GM18519 (cell line): Measurements from ENCODE around the gene RXFP1.
A peak's percentile ranks its signal among the peaks of the same experiment; 100 is the strongest.
"Not testable (repeated sequence)": the region's sequence is repeated elsewhere in the genome, so short reads cannot be mapped to it uniquely, and the experiment has no call there.

Experiments
- ATAC-seq: cut with Tn5 transposase; IDR thresholded peaks from one replicate; pipeline ENCODE4 v1.9.1; 2021; ENCODE audit warnings: mild to moderate bottlenecking, moderate library complexity; ENCODE audit not compliant: unreplicated experiment, low FRiP score

RXFP1 gene

DNA sequence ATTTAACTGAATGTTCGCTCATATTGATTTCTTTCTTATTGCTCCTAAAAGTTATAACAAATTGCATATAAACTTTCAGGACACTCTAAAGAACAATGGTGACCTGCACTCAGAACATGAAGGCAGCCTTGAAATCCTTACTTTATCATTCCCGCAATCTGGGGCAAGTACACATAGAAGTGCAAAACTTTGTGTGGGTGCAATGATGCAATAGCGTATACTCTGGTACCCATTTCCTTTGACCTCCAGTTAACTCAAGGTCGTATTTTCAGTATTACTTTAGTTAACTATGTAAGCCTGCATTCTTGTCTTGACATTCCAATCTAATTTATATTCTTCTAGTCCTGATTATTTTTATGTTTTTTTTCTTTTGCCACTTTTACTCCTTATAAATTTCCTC, 85.3 kb downstream of the RXFP1 start:
- ATAC-seq, result no peak

DNA sequence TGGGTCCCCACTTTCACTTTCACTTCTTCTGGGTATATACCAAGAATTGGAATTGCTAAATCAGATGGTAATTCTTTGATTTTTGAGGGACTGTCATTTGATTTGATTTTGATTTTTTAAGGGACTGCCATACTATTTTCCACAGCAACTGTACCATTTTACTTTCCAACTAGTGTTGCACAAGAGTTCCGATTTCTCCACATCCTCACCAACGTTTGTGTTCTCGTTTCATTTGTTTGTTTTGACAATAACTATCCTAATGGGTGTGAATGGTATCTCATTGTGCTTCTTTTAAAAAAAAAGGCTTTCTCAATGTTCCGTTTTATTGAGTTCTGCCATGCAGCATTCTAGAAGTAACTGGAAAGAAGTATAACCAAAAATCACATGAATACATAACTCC, 87.4 kb downstream of the RXFP1 start:
- ATAC-seq, result no peak

DNA sequence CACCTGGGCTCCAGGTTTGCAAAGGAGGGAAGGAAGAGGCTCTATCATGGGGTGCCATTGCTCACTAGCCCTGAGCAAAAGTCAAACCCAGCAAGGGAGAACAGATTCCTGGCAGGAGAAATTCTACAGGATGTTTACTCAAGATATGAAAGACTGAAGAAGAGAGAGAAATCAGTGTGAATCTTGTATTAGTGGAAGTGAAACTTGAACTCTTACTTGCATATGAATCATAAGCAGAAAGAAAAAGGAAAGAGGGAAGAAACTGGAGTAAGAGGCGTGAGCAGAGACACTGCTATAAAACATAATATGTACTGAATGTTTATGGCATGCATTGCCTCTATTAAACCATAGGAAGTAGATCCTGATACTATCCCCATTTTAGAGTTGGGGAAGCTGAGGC, 89.1 kb downstream of the RXFP1 start:
- peak; percentile 98 for ATAC-seq

DNA sequence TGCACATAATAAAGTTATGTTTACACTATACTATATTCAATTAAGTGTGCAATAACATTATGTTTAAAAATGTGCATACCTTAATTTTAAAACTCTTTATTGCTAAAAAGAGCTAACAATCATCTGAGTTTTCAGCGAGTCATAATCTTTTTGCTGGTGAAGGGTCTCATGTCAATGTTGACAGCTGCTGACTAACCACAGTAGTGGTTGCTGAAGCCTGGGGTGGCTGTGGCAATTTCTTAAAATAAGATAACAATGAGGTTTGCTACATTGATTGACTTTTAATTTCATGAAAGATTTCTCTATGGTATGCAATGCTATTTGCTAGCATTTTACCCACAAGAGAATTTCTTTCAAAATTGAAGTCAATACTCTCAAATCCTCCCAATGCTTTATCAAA, 91.4 kb downstream of the RXFP1 start:
- no peak for ATAC-seq

DNA sequence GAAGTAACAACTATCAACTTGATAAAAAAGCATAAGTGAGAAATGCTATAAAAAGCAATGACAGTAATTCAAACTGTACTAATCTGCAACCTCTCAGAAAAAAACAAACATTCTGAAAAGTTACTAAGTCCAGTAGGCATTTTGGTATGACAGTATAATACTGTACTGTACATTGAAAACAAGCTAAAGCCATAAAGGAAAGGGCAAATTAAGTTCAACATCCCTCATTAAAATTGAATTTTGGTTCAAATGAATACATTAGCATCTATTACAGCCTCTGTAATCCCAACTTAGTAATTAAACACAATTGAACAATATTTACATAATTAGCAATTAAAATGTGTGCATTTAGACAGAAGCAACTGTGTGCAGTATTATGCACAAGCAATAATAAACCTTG, 96.3 kb downstream of the RXFP1 start:
- no peak for ATAC-seq

DNA sequence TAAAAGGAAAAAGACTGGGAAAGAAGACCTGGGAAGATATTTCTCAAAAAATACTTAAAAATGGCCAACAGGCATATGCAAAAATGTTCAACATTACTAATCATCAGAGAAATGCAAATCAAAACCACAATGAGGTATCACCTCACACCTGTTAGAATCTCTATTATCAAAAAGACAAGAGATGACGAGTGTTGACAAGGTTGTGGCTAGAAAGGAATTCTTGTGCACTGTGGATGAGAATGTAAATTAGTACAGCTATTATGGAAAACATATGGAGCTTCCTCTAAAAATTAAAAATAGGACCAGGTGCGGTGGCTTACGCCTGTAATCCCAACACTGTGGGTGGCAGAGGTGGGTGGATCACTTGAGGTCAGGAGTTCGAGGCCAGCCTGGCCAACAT, 100.0 kb downstream of the RXFP1 start:
- no peak for ATAC-seq

DNA sequence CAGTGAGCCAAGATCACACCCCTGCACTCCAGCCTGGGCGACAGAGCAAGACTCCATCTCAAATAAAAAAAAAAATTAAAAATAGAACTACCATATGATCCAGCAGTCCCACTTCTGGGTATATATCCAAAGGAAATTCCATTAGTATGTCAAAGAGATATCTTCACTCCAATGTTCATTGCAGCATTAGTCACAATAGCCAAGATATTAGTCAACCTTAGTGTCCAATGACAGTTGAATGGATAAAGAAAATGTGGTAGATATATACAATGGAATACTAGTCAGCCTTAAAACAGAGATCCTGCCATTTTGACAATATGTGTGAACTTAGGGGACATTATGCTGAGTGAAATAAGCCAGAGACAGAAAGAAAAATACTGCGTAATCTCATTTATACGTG, 100.6 kb downstream of the RXFP1 start:
- ATAC-seq, result no peak

DNA sequence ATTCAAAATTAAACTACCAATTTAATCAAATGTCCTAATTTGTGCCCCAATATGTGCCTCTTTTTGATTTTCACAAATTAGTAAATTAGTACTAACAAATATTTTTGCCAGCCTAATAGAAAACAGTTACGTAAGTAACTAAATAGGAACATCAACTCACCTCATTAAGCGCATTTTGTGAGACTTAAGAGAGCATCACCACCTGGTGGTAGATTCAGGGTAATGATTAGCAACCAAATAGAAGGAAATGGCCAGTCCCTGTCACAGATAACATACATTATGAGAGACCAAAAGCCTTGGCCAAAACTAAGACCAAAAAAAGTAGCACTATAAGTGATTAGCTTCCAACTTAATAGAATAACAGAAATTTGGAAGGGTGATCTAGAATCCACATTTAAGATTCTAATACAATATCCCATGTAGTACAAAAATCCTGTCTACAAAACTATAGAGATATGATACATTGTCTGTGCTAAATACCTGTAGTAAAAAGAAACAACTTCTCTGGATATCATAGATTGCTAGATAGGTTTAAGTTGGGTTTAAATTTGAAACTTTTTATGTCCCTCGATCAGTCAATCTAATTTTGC, 103.3 kb downstream of the RXFP1 start:
- ATAC-seq, result peak; percentile 90

DNA sequence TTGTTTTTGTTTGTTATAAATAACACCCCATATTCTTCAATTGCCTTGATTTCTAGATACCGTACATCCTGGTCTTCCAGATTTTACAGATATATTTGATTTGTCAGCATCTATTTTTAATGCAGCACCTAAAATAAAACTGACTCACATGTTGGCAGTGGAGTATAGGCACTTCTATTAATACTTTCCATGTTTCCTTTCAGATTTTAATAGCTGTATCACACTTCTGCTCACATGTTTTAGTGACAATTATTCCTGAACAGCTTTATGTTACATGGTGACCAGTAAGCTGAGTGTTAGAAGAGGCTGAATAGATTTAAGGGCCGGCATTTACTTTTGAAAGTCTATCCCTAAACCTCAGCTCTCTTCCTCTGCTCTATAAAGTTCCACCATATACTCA, 103.9 kb downstream of the RXFP1 start:
- ATAC-seq, result no peak

DNA sequence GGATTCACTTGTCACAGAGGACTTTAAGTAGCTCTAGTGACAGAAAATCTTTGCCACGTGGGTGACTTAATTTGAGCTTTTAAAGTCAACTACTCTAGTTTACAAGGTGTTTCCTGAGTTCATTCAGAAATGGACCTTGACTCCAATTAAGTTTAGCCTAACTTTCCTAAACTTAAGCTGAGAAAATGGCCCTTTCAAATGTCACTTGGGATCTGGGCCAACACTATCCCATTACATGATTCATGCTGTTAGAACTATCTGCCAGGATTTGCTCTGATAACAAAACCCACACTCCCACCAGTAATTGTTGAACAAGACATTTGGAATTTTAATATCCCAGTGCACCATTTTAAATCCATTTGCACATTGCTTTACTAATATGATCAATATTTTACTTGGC, 109.2 kb downstream of the RXFP1 start:
- no peak for ATAC-seq

DNA sequence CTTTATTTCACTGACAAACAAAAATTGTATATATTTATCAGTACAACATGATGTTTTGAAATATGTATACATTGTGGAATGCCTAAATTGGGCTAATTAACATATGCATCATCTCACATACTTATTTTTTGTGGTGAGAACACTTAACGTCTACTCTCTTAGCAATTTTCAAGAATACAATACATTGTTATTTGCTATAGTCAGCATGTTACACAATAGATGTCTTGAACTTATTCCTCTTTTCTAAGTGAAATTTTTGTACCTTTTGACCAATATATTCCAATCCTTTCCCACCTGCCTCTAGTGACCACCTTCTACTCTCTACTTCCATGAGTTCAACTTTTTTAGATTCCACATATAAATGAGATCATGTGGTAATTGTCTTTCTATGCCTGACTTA, 114.9 kb downstream of the RXFP1 start:
- ATAC-seq, result no peak

DNA sequence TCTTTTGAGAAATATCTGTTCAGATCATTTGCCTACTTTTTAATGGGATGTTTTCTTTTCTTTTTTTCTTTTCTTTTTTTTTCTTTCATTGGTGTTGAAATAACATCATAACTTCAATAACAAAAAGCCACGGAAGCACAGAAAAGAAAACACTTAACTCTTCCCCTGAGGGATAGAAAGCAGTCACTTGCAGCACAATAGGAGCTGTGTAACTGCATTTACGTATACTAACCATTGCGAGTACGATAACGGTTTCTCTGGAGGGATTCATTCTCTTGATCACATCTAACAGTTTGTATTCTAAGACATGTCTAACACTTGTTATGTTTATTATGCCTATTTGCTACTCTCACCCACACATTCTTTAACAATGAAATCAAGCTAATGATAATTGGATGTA, 122.7 kb downstream of the RXFP1 start:
- no peak for ATAC-seq

DNA sequence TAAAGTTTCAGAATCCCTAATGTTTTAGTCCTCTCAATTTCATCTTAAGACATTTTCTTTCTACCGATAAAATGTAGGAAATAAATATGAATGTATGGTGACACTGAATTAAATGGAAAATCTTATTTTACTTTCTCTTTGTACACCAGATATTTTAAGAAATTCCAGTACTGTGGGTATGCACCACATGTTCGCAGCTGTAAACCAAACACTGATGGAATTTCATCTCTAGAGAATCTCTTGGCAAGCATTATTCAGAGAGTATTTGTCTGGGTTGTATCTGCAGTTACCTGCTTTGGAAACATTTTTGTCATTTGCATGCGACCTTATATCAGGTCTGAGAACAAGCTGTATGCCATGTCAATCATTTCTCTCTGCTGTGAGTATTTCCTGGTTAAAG, 123.1 kb downstream of the RXFP1 start:
- no peak for ATAC-seq

DNA sequence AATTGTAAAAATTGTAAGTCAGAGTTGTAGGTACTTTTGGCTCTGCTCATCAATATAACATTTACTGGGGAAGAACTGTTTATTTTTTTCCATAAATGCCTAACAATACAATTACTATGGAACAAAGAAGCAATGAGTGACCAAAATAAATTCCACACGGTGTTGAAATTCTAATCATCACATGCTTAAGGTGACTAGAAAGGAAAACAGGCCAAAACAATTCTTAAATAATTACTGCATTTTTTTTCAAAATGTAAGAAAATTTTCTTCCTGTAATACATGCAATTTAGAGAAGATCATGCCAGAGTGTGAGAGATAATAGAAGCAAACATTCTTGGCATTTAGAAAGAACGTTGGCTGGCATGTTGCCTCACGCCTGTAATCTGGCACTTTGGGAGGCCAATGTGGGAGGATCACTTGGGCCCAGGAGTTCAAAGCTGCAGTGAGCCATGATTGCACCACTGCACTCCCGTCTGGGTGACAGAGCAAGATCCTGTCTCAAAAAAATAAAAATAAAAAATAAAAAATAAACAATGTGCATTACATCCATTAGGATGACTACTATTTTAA, 127.5 kb downstream of the RXFP1 start:
- ATAC-seq, result no peak

DNA sequence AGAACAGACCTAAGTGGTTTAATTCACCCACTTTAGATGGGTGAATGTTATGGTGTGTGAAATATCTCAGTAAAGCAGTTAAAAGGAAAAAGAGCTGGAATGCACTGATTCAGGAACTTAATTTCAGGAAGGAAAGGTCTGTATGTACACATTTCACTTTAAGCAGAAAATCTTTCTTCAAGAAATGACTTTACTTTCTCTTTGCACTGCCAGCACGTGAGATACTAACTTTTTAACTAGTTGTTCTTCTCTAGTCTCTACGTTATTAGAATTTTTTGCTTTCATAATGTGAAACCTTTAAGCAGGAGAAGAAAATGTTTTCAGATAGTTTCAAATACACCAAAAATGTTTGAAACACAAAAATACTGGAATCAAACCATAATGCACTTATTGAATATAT, 131.2 kb downstream of the RXFP1 start:
- no peak for ATAC-seq

DNA sequence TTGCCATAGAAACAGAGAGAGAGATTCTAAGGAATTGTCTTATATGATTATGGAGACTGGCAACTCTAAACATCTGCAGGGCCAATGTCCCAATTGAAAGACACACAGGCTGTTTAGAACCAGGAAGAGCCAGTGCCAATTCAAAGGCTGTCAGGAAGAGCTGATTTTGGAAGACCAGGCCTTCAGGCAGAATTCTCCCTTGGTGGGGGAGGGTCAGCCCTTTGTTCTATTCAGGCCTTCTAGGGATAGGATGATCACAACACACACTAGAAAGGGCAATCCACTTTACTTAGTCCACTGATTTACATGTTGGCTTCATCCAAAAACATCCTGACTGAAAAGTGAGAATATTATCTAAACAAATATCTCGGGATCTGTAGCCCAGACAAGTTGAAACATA, 134.8 kb downstream of the RXFP1 start:
- ATAC-seq, result no peak

DNA sequence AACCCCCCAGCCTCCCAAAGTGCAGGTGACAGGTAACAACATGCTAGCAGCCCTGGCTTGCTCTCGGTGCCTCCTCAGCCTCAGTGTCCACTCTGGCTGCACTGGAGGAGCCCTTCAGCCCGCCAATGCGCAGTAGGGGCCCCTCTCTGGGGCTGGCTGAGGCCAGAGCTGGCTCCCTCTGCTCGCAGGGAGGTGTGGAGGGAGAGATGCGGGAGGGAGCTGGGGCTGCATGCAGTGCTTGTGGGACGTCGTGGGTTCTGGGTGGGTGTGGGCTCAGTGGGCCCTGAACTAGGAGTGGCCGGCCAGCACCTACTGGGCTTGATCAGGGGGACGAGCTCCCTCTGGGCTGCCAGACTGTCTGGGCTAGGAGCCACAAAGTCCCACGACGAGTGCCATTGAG, 135.6 kb downstream of the RXFP1 start:
- no peak for ATAC-seq

DNA sequence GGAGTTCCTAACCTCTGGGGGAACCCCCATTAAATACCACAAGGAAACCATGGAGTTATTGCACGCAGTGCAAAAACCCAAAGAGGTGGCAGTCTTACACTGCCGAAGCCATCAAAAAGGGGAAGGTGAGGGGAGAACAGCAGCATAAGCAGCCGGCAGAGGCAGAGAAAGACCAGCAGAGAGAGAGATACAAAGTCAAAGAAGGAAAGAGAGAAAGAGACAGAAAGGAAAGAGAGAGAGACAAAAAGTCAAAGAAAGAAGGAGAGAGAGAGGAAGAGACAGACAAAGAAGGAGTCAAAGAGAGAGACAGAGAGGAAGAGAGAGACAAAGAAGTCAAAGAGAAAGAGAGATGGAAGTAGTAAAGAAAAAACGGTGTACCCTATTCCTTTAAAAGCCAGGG, 141.6 kb downstream of the RXFP1 start:
- not testable (repeated sequence) for ATAC-seq

DNA sequence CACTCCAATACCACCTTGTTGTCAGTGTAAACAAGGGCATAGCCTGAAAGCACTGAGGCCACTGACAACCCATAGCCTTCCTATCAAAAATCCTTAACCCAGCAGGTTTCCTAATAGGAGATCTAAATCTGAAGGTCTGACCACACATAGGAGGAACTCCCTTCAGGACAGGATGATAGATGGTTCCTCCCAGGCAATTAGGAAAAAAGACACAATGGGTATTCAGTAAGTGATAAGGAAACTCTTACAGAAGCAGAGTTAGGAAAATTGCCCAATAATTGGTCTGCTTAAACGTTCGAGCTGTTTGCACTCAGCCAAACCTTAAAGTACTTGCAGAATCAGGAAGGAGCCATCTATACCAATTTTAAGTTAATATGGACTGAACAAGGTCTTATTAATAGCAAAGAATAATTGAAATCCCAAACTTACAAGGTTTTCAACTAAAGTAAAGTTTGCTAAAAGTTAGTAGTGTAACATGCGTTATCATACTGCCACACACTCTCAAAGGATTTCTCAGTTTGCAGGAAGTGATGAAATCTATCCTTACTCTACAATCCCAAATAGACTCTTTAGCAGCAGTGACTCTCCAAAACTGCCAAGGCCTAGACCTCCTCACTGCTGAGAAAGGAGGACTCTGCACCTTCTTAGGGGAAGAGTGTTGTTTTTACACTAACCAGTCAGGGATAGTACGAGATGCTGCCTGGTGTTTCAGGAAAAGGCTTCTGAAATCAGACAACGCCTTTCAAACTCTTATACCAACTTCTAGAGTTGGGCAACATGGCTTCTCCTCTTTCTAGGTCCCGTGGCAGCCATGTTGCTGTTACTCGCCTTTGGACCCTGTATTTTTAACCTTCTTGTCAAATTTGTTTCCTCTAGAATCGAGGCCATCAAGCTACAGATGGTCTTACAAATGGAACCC, 142.3 kb downstream of the RXFP1 start:
- not testable (repeated sequence) for ATAC-seq

DNA sequence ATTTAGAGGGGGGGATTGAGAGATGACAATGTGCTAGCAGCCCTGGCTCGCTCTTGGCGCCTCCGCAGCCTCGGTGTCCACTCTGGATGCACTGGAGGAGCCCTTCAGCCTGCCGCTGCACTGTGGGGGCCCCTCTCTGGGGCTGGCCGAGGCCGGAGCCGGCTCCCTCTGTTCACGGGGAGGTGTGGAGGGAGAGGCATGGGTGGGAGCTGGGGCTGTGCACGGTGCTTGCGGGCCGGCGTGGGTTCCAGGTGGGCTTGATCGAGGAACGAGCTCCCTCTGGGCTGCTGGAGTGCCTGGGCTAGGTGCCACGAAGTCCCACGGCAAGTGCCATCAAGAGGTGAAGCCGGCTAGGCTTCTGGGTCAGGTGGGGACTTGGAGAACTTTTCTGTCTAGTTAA, 143.1 kb downstream of the RXFP1 start:
- ATAC-seq, result no peak

DNA sequence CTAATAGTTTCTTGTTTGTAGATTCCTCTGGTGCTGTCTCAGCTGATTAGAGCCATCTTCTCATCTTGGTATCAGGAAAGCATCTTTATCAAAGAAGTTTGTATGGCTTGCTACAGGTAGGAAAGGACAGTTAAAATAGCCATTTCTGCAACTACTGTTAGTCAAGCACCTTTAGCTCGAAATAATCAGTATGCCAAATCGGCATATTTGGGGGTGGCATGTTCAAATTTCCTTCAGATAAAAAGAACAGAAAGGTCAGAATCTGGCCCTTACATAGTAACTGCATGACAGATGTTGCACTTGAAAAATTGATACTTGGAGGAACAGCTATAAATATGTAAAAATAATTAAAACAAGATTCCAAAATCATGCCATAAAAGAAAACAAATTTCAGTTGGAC, 145.2 kb downstream of the RXFP1 start:
- ATAC-seq, result no peak

DNA sequence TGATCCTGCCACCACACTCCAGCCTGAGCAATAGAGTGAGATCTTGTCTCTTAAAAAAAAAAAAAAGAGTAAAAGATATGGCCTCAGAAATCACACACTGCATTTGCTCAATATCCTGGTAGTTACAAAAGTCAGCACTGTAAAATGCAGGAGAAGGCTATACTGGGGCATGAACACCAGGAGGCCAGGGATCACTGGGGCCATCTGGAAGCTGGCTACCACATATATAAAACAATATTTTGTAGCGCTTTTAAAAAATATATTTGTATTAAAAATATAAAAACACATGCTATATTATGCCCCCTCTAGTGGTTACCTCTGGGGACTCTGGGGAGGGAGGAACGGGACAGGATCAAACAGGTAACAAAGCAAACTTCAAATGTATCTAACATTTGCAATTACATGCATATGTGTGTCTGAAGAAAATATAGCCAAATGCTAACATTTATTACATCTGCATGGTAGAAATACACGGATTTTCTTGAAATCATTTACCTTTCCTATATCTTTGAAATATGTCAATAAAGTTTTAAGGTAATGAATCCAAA, 146.0 kb downstream of the RXFP1 start:
- ATAC-seq, result no peak
